ENCODE results near the gene RPS5. TPM values are rescaled to one million over a fixed set of nuclear protein-coding genes. Genes with fewer than 3 reads are reported as not detected.

Gene RPS5
- total RNA-seq, 1 experiment from 2014 or later, result 1,487 TPM

DNA sequence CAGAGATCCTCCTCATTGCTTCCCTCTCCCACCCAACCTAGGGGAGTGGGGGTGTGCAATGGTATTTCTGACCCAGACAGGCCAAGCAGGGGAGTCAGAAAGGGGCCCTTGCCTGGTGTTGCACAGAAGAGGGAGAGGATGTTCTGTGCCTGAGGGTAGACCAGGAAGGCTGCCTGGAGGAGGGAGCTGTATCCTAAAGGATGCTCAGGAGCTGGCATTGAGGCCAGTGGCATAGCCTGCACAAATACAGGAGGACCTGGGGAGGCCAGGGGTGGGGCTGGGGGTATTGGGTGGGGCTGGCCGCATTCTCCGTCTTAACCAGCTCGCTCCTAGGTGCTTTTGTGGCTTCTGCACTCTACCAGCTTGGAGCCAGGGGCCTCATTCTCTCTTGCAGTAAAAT, 12.8 kb downstream of the RPS5 start:
- no peak overlapping the region for H3K27ac ChIP-seq (ENCODE audit: low read length)
- no peak for DNase-seq (ENCODE audit: low read depth, low spot score)
- BruUV-seq (replicated peaks), result no TSS peak
- intact Hi-C loops (cut with micrococcal nuclease; ENCODE audit: unreplicated experiment) (no loop called here), in situ Hi-C loops (cut with HindIII; ENCODE audit: low pct_unique_long_range_greater_than_20kb, low sequenced_read_pairs) (no loop called here)
- CTCF ChIA-PET, result no interaction called here
- TF ChIP-seq SIN3A (IDR thresholded peaks at IDR 0.05; ENCODE audit: borderline replicate concordance, insufficient read depth, low read depth, low read length) (no peak), POLR2AphosphoS5 (IDR thresholded peaks at IDR 0.05; ENCODE audit: low read depth, low read length) (no peak), TCF7L2 (IDR thresholded peaks at IDR 0.05; ENCODE audit: low read depth, low read length) (no peak)
- TF ChIP-seq, protein P1, sequence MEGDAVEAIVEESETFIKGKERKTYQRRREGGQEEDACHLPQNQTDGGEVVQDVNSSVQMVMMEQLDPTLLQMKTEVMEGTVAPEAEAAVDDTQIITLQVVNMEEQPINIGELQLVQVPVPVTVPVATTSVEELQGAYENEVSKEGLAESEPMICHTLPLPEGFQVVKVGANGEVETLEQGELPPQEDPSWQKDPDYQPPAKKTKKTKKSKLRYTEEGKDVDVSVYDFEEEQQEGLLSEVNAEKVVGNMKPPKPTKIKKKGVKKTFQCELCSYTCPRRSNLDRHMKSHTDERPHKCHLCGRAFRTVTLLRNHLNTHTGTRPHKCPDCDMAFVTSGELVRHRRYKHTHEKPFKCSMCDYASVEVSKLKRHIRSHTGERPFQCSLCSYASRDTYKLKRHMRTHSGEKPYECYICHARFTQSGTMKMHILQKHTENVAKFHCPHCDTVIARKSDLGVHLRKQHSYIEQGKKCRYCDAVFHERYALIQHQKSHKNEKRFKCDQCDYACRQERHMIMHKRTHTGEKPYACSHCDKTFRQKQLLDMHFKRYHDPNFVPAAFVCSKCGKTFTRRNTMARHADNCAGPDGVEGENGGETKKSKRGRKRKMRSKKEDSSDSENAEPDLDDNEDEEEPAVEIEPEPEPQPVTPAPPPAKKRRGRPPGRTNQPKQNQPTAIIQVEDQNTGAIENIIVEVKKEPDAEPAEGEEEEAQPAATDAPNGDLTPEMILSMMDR (IDR thresholded peaks at IDR 0.05), result no peak
- TF ChIP-seq, protein P2, sequence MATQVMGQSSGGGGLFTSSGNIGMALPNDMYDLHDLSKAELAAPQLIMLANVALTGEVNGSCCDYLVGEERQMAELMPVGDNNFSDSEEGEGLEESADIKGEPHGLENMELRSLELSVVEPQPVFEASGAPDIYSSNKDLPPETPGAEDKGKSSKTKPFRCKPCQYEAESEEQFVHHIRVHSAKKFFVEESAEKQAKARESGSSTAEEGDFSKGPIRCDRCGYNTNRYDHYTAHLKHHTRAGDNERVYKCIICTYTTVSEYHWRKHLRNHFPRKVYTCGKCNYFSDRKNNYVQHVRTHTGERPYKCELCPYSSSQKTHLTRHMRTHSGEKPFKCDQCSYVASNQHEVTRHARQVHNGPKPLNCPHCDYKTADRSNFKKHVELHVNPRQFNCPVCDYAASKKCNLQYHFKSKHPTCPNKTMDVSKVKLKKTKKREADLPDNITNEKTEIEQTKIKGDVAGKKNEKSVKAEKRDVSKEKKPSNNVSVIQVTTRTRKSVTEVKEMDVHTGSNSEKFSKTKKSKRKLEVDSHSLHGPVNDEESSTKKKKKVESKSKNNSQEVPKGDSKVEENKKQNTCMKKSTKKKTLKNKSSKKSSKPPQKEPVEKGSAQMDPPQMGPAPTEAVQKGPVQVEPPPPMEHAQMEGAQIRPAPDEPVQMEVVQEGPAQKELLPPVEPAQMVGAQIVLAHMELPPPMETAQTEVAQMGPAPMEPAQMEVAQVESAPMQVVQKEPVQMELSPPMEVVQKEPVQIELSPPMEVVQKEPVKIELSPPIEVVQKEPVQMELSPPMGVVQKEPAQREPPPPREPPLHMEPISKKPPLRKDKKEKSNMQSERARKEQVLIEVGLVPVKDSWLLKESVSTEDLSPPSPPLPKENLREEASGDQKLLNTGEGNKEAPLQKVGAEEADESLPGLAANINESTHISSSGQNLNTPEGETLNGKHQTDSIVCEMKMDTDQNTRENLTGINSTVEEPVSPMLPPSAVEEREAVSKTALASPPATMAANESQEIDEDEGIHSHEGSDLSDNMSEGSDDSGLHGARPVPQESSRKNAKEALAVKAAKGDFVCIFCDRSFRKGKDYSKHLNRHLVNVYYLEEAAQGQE (IDR thresholded peaks at IDR 0.05; ENCODE audit: insufficient read depth in 1 of 2, low read depth in 2 of 2, low read length in 1 of 2), result no peak
- no peak overlapping the region for H3K4me3 ChIP-seq (ENCODE audit: low read depth in 2 of 2, low read length in 2 of 2)
- no peaks in the 10 kb centered on the region for H3K27me3 ChIP-seq (ENCODE audit: control insufficient read depth, insufficient read depth, low read length)
- POLR2A ChIA-PET, result no interaction called here
- H3K9me3 ChIP-seq (ENCODE audit: control insufficient read depth, insufficient read depth, low read depth, low read length), result no peaks in the 10 kb centered on the region
- no peak for ATAC-seq
- H3K4me1 ChIP-seq (ENCODE audit: control insufficient read depth, insufficient read depth, low read length), result peaks cover 26% of the 10 kb centered on the region
- no peaks in the 10 kb centered on the region for H3K36me3 ChIP-seq (ENCODE audit: control insufficient read depth, insufficient read depth, low read length)

DNA sequence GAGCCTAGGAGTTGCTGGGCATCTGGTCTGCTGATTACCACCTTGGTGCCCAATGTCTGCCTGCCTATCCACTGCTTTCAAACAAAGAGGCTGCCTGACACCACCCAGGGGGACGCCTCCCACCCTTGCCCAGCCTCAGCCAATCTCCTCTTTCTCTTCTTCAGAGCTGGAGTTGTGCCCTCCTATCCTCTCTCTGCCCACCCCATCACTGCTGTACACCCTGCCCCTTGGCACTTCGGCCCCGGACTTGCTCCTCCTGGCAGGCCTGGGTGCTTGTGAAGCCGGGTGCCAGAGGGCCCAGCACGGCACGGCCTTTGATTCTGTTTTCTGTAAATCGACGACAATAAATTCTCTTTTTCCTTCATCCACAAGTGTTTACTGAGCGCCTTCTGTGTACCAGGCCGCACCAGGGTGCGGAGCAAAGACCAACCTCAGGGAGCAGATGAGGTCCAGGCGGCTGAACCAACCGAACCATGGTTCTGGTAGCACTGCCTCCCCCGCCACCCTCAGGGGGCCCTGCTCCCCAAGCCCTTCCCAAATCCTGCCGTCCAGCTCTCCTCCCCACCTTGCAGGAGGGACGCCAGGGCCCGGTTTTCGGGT, 13.3 kb downstream of the RPS5 start:
- CTCF ChIA-PET, result no interaction called here

More for the DNA sequence above, 13.3 kb downstream of the RPS5 start:
- in situ Hi-C loops (cut with HindIII; ENCODE audit: low pct_unique_long_range_greater_than_20kb, low sequenced_read_pairs), result no loop called here
- no peak for ATAC-seq
- no TSS peak for BruUV-seq (replicated peaks)
- Histone ChIP-seq H3K4me1 (ENCODE audit: control insufficient read depth, insufficient read depth, low read length) (peaks cover 26% of the 10 kb centered on the region), H3K27ac (ENCODE audit: low read length) (peak overlapping the region; percentile 91), H3K9me3 (ENCODE audit: control insufficient read depth, insufficient read depth, low read depth, low read length) (no peaks in the 10 kb centered on the region), H3K4me3 (ENCODE audit: low read depth in 2 of 2, low read length in 2 of 2) (peak overlapping the region; percentile 66 to 93), H3K27me3 (ENCODE audit: control insufficient read depth, insufficient read depth, low read length) (no peaks in the 10 kb centered on the region), H3K36me3 (ENCODE audit: control insufficient read depth, insufficient read depth, low read length) (no peaks in the 10 kb centered on the region)
- DNase-seq (ENCODE audit: low read depth, low spot score), result no peak
- POLR2A ChIA-PET, result no interaction called here
- TF ChIP-seq, protein P1 (IDR thresholded peaks at IDR 0.05), result no peak
- no peak for TF ChIP-seq TCF7L2 (IDR thresholded peaks at IDR 0.05; ENCODE audit: low read depth, low read length)
- TF ChIP-seq, protein P2 (IDR thresholded peaks at IDR 0.05; ENCODE audit: insufficient read depth in 1 of 2, low read depth in 2 of 2, low read length in 1 of 2), result no peak
- no peak for TF ChIP-seq POLR2AphosphoS5 (IDR thresholded peaks at IDR 0.05; ENCODE audit: low read depth, low read length)
- no peak for TF ChIP-seq SIN3A (IDR thresholded peaks at IDR 0.05; ENCODE audit: borderline replicate concordance, insufficient read depth, low read depth, low read length)
- intact Hi-C loops (cut with micrococcal nuclease; ENCODE audit: unreplicated experiment), result no loop called here
